Lower lobe of right lung (tissue), 2 donors: Measurements from ENCODE around the gene SPZ1. TPM values are rescaled to one million over a fixed set of nuclear protein-coding genes. Genes with fewer than 3 reads are reported as not detected.

Experiments
- ATAC-seq, 2 donors: fragments of 200-7000 bp; cut with Tn5 transposase; one replicate each; pipeline ENCODE4 v1.9.1; 2020 to 2022; ENCODE audit warnings: mild to moderate bottlenecking in 2 of 2, moderate library complexity in 2 of 2
- DNase-seq: peaks from one replicate; pipeline ENCODE4 v3.0.0-alpha.2; 2020
- H3K27ac ChIP-seq: fragments of 200-600 bp; one replicate; pipeline ENCODE4 v1.8.0; 2022
- H3K27me3 ChIP-seq: fragments of 200-600 bp; one replicate; pipeline ENCODE4 v1.8.0; 2022; ENCODE audit warnings: low read depth
- H3K36me3 ChIP-seq: fragments of 200-600 bp; one replicate; pipeline ENCODE4 v1.8.0; 2022; ENCODE audit warnings: mild to moderate bottlenecking
- H3K4me1 ChIP-seq: fragments of 200-600 bp; one replicate; pipeline ENCODE4 v1.8.0; 2022
- H3K4me3 ChIP-seq: fragments of 200-600 bp; one replicate; pipeline ENCODE4 v1.8.0; 2022; ENCODE audit warnings: mild to moderate bottlenecking
- H3K9me3 ChIP-seq: fragments of 200-600 bp; one replicate; pipeline ENCODE4 v1.8.0; 2022
- intact Hi-C: fragments of 100-400 bp; cut with DNase I; formaldehyde crosslinking; loops from one replicate; pipeline ENCODE4 v1.11.0; 2022
- total RNA-seq: library from RNA; stranded (reverse); fragmentation: NEBNext Ultra II Directional; extraction: Animal tissue kit (Norgen Biotek cat#: 25700); gene quantifications from one replicate; pipeline ENCODE4 v1.2.1, GENCODE V29; 2021
- TF ChIP-seq, protein P1 (sequence below): fragments of 200-600 bp; IDR thresholded peaks from one replicate; pipeline ENCODE4 v1.8.0; 2022; ENCODE audit warnings: antibody characterized with exemption, mild to moderate bottlenecking
- donor health status: DM: no; HTN: yes; CAD: no; lungs with severe emphysema.

SPZ1 gene
- total RNA-seq, 1 donor from 2014 or later: not detected

DNA sequence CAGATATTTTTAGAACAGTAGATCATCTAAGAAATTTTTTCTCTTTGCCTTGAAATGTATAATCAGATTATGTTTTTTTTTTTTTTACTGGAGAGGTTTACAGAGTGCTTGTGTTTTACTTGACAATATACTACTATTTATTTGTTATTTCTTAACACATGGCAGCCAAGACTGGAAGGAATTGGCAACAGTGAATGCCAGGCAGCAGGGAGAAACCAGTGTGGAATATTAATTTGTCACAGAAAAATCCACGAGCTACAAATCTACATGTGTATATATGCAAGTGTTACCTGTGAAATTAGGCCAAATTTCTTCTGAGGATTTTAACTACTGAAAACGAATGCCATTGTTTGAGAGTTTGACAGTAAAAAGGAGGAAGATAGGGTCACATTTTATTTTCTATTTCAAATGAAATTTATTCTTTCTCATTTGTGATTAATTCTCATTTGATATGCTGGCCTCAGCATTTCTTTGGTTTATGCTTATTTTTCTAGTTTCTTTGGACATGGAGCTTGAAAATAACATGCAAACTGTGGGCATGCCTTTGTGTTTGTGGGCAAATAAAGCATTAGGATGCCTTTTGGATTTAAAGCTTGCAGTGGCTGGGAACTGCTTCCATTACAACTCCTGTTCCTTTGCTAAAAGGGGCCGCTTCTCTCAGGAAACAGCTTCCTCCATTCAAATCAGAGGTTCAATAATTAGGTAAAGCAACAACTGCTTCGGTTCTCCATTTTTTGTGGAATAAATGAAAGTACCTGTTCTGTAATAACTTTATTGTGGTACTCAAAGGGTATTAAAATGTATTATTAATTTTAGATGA is 49.1 kb downstream of the SPZ1 start:
- TF ChIP-seq, protein P1, sequence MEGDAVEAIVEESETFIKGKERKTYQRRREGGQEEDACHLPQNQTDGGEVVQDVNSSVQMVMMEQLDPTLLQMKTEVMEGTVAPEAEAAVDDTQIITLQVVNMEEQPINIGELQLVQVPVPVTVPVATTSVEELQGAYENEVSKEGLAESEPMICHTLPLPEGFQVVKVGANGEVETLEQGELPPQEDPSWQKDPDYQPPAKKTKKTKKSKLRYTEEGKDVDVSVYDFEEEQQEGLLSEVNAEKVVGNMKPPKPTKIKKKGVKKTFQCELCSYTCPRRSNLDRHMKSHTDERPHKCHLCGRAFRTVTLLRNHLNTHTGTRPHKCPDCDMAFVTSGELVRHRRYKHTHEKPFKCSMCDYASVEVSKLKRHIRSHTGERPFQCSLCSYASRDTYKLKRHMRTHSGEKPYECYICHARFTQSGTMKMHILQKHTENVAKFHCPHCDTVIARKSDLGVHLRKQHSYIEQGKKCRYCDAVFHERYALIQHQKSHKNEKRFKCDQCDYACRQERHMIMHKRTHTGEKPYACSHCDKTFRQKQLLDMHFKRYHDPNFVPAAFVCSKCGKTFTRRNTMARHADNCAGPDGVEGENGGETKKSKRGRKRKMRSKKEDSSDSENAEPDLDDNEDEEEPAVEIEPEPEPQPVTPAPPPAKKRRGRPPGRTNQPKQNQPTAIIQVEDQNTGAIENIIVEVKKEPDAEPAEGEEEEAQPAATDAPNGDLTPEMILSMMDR: no peak
- Histone ChIP-seq H3K36me3 (no peaks in the 10 kb centered on the region), H3K9me3 (no peaks in the 10 kb centered on the region), H3K4me3 (no peak overlapping the region), H3K27ac (no peak overlapping the region), H3K27me3 (no peaks in the 10 kb centered on the region), H3K4me1 (no peaks in the 10 kb centered on the region)
- DNase-seq: no peak
- ATAC-seq: no peak
- intact Hi-C loops: no loop called here

- H3K4me3 ChIP-seq: no peak overlapping the region
- H3K27me3 ChIP-seq: no peaks in the 10 kb centered on the region
- no peak for DNase-seq
- H3K4me1 ChIP-seq: no peaks in the 10 kb centered on the region
- intact Hi-C loops: no loop called here
- H3K9me3 ChIP-seq: no peaks in the 10 kb centered on the region
- no peaks in the 10 kb centered on the region for H3K36me3 ChIP-seq
- TF ChIP-seq, protein P1: no peak
- no peak overlapping the region for H3K27ac ChIP-seq
- ATAC-seq: no peak
Observed at GRCh38 chr5:80369521-80369920, 49.7 kb downstream of the SPZ1 start.

- Histone ChIP-seq H3K4me1 (no peaks in the 10 kb centered on the region), H3K4me3 (no peak overlapping the region), H3K36me3 (no peaks in the 10 kb centered on the region), H3K9me3 (no peaks in the 10 kb centered on the region), H3K27me3 (no peaks in the 10 kb centered on the region), H3K27ac (no peak overlapping the region)
- ATAC-seq: peak in 1 of 2 donors; percentile 56
- intact Hi-C loops: no loop called here
- DNase-seq: no peak
- TF ChIP-seq, protein P1: no peak
Observed at GRCh38 chr5:80370390-80370789, 50.6 kb downstream of the SPZ1 start.

Other genes starting within 250 kb of the SPZ1 start
- 52.6 TPM for gene SERINC5, start 64.0 kb upstream of the SPZ1 start, total RNA-seq
- gene ZFYVE16, start 88.1 kb downstream of the SPZ1 start, total RNA-seq: 65.4 TPM
- gene FAM151B, start 168.1 kb downstream of the SPZ1 start, total RNA-seq: 4.1 TPM